Middle frontal gyrus (tissue), 1 donor: ENCODE data around the gene NOC3L.
"Not testable (repeated sequence)": the region's sequence is repeated elsewhere in the genome, so short reads cannot be mapped to it uniquely, and the experiment has no call there.

Experiments
- DNase-seq: peaks from one replicate; pipeline ENCODE4 v3.0.0-alpha.2; 2015; ENCODE audit warnings: low spot score; ENCODE audit errors: extremely low spot score

The NOC3L gene, protein sequence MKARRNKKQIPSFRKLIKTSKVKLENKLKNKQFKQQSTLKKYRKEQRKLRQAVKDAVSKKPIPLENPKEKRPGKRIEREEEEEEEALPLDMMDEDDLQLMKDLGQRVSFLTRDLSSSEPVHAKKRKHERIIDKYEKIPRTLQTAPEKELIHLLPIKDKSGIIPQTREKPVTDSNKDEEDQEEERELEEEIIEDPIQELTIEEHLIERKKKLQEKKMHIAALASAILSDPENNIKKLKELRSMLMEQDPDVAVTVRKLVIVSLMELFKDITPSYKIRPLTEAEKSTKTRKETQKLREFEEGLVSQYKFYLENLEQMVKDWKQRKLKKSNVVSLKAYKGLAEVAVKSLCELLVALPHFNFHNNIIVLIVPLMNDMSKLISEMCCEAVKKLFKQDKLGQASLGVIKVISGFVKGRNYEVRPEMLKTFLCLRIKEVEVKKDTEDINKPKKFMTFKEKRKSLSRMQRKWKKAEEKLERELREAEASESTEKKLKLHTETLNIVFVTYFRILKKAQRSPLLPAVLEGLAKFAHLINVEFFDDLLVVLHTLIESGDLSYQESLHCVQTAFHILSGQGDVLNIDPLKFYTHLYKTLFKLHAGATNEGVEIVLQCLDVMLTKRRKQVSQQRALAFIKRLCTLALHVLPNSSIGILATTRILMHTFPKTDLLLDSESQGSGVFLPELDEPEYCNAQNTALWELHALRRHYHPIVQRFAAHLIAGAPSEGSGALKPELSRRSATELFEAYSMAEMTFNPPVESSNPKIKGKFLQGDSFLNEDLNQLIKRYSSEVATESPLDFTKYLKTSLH

DNA sequence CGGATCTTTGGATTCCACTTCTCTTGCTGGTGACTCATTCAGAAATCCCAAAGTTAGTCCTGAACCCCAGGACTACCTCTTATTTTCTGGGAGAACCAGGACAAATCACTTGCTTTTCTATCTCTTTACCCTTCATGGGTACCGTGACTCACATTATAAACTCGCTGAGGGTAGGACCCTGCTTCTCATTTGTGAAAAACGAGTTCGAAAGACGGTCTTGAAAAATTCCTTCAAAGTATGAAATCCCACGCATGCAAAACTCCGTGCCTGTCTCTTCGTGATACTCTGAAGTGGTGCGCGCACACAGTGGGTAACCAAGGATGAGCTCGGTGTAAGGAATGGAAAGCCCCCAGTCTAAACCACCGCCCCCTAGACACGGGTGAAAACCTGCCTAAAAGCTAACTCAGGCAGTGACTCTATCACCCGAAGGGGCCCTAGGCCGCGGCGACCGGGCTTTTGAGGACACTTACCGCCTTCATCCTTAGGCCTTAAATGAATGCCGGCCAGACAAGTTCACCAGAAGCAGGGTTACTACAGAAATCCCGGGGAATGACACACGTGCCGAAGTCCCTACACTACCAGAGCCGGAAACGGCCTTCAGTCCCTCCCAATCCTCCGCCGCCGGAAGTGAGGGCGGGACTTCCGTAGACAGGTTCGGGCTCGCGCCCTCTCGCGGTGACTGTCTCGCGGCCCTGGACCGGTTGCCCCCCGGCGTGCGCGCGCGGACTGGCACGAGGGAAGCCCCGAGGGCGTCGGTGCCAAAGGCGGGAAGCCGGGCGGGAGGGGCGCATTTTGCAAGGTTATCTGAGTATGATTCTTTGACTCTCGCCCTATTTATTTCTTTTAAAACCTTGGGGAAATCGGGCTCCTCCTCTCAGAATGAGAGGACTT is at the start of gene NOC3L:
NOC3L (minus strand) TSS at position 580 of the 891 bp plus-strand sequence; CDS start at position 479, 101 bp downstream.
- peak; percentile 93 for DNase-seq

DNA sequence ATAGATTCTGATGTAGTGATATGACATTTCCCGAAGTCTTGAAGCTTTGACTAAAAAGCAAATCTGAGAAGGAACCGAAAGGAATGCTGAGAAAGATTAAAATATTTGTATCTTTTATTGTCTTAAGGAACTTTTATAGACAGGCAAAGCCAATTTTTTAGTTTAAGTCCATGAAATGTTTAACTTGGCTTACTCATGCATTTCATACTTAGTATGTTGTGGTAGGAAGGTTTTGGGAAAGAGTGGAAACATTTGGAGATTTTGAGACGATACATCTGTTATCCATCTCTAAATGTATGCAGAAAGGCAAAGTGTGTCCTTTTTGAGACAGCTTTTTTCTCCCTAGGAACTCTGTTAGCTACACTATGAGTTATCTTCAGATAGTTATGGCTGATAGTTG is 49.7 kb upstream of the NOC3L start:
- no peak for DNase-seq

DNA sequence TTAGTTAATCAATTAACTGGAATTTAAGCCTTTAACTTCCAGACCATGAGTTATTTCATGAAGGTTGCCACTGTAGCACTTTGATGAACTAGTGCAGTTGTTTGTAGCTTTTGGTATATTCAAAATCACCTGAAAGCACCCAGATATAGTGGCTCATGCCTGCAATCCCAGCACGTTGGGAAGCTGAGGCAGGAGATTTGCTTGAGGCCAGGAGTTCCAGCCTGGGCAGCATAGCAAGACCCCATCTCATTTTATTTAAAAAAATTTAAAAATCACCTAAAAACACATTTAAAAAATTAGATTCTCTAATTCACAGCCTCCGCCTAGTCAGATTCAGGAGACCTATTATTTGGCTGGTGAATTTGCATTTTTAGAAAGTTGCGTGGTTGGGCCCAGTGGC is 48.6 kb upstream of the NOC3L start:
- DNase-seq, result no peak

DNA sequence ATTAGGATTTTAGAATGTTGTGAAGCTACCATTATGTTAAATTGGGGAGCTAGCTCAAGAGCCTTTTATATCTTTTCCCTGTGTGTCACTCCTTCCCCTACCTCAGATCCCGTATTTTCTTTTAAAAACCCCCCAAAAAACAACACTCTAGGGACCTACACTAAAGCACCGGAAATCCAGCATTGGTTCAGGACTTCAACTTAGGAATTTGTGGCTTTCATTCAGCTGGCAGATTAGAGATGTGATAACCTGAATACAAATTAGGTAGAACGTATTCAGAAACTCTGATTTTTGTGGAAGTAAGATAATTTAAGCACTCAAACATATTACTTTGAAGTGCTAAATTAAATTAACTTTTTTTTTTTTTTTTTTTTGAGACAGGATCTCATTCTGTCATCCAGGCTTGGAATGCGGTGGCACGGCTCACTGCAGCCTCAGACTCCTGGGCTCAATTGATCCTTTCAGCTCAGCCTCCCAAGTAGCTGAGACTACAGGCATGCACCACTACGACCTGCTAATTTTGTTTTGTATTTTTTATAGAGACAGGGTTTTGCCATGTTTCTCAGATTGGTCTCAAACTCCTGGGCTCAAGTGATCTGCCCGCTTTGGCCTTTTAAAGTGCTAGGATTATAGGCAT is 46.4 kb upstream of the NOC3L start:
- DNase-seq, result no peak

DNA sequence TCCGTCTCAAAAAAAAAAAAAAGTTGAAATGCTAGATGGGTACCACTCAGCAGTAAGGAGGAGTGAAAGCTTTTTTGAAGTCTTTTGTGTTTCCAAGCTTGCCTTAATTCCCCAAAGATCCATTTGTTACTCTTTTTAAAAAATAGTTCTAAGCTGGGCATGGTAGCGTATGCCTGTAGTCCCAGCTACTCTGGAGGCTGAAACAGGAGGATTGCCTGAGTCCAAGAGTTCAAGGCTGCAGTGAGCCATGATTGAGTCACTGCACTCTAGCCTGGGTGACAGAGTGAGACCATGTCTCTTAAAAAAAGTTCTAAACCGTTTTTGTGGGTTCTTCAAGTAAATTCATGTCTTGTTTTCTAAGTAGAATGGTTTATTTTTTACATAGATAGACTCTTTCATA is 44.9 kb upstream of the NOC3L start:
- DNase-seq, result no peak

DNA sequence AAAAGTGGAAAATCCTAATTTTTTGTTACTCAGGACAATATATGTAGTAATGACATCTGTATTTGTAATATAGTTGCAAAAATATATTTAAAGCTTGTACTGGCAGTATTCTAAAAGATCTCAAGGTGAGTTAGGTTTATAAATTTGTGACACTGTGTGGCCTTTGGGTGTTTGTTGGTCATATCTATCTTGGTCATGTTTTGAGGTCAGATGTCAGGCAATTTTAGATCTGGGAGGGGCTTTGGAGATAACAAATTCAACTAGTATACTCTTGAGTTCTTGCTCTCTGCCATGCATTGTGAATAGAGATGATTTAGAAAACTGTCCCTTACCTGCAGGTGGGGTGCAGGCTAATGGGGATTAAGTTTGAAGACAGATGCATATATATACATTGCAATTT is 42.7 kb upstream of the NOC3L start:
- no peak for DNase-seq

DNA sequence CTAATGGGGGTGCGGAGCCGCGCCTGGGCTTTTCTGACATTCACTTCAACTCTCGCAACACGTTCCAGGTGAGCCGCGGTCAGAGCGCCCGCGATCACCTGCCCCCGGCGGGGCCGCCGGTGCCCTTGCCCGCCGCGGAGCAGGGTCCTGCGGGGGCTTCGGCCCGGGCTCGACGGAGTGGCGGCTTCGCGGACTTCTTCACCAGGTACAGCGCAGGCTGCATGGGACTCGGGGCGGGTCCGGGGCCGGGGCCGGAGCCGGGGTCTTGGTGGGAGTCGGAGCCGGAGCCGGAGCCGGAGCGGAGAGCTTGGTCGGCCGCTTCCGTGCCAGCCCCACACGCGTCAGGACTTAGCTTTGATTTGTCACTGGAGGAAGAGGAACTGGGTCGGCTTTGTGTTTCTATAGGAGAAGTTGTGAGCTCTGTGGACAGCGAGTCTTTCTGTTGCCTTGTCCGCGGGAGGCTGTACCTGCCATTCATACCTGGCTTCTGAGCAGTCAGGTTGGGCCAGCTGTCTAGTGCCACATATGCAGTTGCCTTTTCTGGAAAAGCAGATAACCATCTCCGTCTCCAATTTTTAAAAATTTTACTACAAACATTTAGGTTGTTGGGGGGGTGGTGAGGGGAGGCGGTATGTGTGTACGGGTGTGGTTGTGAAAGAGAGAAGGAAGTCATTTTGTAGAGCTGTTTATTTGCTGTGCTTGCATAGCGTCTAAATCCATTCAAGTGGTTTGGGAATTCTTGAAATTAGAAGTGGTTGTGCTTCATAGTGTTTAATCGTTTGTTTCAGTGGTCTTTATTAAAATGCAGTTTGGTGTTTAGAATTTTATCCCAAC is 40.9 kb upstream of the NOC3L start:
- DNase-seq, result no peak

DNA sequence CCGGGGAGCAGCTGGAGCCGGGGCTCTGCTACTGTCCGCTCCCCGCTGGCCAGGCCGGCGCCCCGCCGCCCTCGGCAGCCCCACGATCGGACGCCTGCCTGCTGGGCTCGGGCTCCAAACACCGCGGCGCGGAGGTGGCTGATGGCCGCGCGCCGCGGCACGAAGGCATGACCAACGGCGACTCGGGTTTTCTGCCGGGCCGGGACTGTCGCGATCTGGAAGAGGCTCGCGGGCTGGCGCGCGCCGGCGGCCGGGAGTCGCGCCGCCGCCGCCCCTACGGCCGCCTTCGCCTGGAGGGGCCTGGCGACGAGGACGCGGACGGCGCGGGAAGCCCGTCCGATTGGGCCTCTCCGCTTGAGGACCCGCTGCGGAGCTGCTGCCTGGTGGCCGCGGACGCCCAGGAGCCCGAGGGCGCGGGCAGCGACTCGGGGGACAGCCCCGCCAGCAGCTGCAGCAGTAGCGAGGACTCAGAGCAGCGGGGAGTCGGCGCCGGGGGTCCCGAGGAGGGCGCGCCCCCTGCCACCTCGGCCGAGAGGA is 40.2 kb upstream of the NOC3L start:
- DNase-seq, result no peak

DNA sequence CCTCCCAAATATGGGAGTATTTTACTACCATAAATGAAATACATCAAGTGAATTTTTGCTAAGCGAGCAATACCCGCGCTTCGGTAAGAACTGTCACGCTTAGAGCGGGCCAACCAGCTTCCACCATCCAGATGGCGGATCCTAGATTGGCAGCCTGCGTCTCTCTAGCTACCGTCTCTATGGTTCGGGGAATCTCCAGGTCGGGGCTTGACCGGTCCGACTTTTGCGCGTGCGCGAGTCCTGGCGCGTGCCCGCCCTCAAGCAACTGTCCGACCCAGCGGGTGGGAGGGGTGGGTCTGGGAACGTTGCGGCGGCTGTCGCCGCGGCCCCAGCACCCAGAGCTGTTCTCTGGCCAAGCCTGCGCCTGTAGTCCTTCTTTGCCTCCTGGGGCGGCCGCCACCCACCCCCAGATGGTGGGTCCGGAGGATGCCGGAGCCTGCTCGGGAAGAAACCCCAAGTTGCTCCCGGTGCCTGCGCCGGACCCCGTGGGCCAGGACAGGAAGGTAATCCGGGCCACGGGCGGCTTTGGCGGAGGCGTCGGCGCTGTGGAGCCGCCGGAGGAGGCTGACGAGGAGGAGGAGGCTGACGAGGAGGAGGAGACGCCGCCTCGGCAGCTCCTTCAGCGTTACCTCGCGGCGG is 39.6 kb upstream of the NOC3L start, which contains the start of gene TBC1D12:
TBC1D12 (plus strand) TSS at position 338 of the 639 bp plus-strand sequence; CDS start at position 411, 73 bp downstream.
- DNase-seq, result peak; percentile 93

DNA sequence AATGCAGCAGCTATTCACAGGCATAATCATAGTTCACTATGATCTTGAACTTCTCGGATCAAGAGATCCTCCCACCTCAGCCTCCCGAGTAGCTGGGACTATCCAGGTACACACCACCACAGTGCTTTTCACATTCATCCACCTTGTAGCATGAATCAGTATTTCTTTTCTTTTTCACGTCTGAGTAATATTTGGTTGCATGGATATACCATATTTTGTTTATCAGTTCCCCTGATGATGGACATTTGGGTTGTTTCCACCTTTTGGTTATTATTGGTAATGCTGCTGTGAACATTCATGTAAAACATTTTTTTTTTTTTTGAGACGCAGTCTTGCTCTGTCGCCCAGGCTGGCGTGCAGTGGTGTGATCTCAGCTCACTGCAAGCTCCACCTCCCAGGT is 36.0 kb upstream of the NOC3L start:
- DNase-seq, result no peak

DNA sequence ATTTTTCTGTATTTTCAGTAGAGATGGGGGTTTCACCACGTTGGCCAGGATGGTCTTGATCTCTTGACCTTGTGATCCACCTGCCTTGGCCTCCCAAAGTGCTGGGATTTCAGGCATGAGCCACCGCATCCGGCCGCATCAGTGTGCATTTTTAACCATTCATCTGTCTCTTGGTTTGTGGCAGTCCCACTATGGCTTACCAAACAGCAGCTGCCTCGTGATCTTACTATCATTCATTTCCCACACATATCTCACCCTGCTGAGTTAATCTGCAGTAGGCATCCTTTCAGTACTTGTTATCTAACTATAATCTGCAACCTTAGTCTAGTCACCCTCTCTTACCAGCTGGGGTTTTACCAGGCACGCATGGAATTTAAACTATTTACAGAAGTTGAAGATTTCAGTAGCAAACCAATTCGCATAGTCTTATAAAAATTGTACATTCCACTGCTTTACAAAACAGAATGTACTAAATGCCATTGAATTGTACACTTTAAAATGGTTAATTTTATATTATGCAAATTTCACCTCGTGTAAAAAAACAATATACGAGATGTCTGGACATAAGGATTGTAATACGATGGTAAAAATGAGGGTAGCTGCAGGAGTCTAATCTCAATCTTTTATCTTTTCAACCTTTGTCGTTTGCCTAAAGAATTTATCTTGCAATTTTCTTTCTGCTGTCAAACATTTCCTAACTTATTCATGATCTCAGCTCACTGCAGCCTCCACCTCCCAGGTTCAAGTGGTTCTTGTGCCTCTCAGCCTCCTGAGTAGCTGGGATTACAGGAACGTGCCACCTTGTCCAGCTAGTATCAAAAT is 35.0 kb upstream of the NOC3L start:
- DNase-seq, result no peak

DNA sequence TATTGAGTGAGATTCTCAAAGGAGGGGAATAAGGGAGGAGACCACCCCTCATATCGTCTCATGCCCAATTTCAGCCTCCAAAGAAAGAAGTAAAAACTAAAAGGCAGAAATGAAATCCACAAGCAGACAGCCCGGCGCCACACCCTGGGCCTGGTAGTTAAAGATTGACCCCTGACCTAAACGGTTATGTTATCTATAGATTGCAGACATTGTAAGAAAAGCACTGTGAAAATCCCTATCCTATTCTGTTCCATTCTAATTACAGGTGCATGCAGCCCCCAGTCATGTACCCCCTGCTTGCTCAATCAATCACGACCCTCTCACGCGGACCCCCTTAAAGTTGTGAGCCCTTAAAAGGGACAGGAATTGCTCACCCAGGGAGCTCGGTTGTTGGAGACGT is 29.4 kb upstream of the NOC3L start:
- DNase-seq, result not testable (repeated sequence)

DNA sequence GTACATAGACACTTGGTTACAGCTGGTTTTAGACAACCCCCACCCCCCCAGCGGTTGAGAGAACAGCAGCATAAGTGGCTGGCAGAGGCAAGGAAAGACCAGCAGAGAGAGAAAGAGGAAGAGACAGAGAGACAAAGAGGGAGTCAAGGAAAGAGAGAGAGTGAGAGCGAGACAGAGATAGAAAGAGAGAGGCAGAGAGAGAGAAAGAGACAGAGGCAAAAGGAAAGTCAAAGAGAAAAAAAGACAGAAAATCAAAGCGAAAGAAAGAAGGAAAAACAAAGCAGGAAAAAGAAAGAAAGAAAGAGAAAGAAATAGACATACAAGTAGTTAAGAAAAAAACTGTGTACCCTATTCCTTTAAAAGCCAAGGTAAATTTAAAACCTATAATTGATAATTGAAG is 23.0 kb upstream of the NOC3L start:
- not testable (repeated sequence) for DNase-seq

DNA sequence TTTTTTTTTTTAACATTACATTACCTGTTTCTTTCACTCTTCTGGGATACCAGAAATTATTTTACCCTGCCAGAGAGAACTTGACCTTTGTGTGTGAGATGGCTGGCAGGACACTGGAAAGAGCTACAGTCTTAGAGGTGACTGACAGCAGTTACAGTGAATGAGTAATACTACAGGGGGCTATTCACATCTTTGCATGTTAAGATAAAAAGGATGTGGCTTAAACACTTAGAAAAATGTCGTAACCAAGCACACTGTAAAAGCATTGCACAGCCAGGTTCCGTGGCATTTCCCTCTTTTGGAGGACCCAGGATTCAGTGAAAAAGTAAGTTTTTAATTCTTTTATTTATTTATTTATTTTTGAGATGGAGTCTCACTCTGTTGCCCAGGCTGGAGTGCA is 20.8 kb upstream of the NOC3L start:
- no peak for DNase-seq

DNA sequence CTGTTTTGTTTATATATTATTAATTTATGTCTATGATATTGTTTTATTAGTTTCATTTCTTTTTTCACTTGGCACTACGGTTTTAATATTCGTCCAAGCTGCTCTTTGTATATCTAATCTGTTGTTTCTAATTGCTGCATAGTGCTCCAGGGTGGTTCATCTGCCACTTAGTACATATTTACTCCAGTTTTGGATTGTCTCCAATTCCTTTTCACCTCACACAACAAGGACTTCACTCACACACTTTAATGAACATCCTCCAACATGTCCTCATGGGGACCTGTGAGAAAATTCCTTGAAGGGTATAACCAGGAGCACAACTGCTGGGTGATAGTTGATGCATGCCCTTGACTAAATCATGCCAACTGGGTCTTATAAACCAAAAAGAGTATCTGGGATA is 14.1 kb upstream of the NOC3L start:
- DNase-seq, result no peak

DNA sequence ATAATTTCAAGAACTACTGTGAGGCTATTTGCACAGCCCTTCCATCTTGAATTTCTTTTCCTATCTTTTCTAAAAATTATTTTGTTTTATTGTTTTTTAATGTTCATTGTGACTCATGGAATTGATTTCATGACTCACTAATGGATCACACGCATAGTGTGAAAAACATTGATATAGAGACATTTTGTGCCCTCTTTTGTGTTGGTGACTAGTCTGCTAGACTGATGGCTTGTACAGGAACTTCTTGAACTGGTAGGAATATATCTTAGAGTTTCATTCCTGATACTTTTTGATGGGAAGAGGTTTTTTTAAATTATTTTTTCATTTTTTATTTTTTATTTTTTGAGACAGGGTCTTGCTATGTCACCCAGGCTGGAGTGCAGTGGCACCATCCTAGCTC is 12.6 kb upstream of the NOC3L start:
- no peak for DNase-seq

DNA sequence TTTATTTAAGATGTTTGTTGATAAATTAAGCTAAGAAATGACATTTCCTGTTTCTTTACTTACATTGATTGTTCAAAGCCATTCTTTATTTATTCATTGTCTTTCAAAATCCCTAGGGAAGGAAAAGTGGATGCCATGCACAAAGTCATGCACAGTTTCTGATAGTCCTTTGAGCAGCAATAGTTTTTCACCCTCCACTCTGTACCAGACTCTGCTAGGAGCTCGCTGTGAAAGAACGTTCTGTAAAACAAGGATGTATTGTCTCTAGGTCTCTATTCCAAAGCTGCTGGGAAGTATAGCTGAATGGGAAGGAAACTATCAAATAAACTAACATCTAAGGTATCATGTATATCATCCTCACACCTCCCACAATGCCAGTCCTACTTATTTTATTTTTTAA is 7.8 kb upstream of the NOC3L start:
- peak; percentile 3 for DNase-seq

DNA sequence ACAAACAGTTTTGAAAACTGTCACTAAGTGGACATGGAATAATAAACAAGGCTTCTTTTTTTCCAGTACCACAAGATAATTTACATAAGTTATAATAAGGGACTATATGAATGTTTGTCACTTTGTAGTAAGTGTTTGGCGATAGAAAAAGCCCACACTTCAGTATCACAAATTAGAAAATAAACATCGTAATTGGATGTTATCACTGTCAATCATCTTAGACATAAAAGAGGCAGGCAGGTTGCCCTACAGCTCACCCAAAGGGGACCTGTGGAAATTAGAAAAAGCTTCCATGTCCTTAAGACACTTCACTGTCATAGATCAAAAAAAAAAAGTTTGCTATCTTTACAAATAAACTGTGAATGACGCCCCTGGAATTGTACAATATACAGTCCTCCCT is 3.6 kb upstream of the NOC3L start:
- no peak for DNase-seq
